HepG2 (cell line): ENCODE measurements around the gene SLC13A3. TPM values are rescaled to one million over a fixed set of nuclear protein-coding genes. Genes with fewer than 3 reads are reported as not detected.
A peak's percentile ranks its signal among the peaks of the same experiment; 100 is the strongest.

Experiments used
- ARNT ChIP-seq: fragments of 450-650 bp; IDR thresholded peaks from 2 replicates; pipeline ENCODE4 v1.6.1; 2017
- BRD4 ChIP-seq: sonication (generic); formaldehyde crosslinking; IDR thresholded peaks from 2 replicates; pipeline ENCODE4 v1.4.0; 2020; ENCODE audit warnings: missing genetic modification reagents
- CBX5 ChIP-seq: sonication (generic); formaldehyde crosslinking; IDR thresholded peaks from 2 replicates; pipeline ENCODE4 v1.4.0; 2020; ENCODE audit warnings: missing genetic modification reagents, borderline replicate concordance
- GRHL1 ChIP-seq: sonication (generic); formaldehyde crosslinking; conservative IDR thresholded peaks from 2 replicates; pipeline ENCODE4 v1.8.0; 2022; ENCODE audit warnings: missing genetic modification reagents
- IRX3 ChIP-seq: sonication (generic); formaldehyde crosslinking; IDR thresholded peaks from 2 replicates; pipeline ENCODE4 v1.8.1; 2023; ENCODE audit warnings: mild to moderate bottlenecking, low read depth, missing genetic modification reagents, borderline replicate concordance
- KDM4B ChIP-seq: sonication (generic); formaldehyde crosslinking; IDR thresholded peaks from 2 replicates; pipeline ENCODE4 v1.4.0; 2020; ENCODE audit warnings: missing genetic modification reagents
- MLLT10 ChIP-seq: sonication (generic); formaldehyde crosslinking; IDR thresholded peaks from 2 replicates; pipeline ENCODE4 v1.4.0; 2020; ENCODE audit warnings: missing genetic modification reagents
- SCMH1 ChIP-seq: sonication (generic); formaldehyde crosslinking; IDR thresholded peaks from 2 replicates; pipeline ENCODE4 v1.9.0; 2021; ENCODE audit warnings: missing genetic modification reagents, mild to moderate bottlenecking, borderline replicate concordance
- SP2 ChIP-seq: sonication (generic); formaldehyde crosslinking; IDR thresholded peaks from 2 replicates; pipeline ENCODE4 v1.5.1; 2020; ENCODE audit warnings: mild to moderate bottlenecking, missing genetic modification reagents
- SRY ChIP-seq: sonication (generic); formaldehyde crosslinking; IDR thresholded peaks from 2 replicates; pipeline ENCODE4 v1.8.0; 2022; ENCODE audit warnings: mild to moderate bottlenecking, missing genetic modification reagents
- YY1 ChIP-seq: IDR thresholded peaks from 2 replicates; pipeline ENCODE4 v1.6.1; 2011; ENCODE audit warnings: low read length, low read depth, moderate library complexity, mild to moderate bottlenecking; ENCODE audit not compliant: insufficient read depth, insufficient replicate concordance
- ZBTB1 ChIP-seq: sonication (generic); formaldehyde crosslinking; IDR thresholded peaks from 2 replicates; pipeline ENCODE4 v1.4.0; 2020; ENCODE audit warnings: missing genetic modification reagents, borderline replicate concordance
- ZNF503 ChIP-seq: sonication (generic); formaldehyde crosslinking; IDR thresholded peaks from 2 replicates; pipeline ENCODE4 v1.4.0; 2020; ENCODE audit warnings: missing genetic modification reagents
- polyA plus RNA-seq, 8 experiments: library from polyadenylated mRNA; depleted of rRNA in 3 of 8; stranded (reverse) in 7 of 8; unstranded in 1 of 8; fragments of >200 nt; fragmentation: Illumina TruSeq in 4 of 8; extraction: Trizol in 4 of 8; gene quantifications; 2 replicates each; pipeline versions ENCODE4 v1.2.1 to v1.2.3, GENCODE V29; 2011 to 2016; ENCODE audit warnings: low read depth in 4 of 8, missing spikeins in 1 of 8, mixed read lengths in 1 of 8; ENCODE audit not compliant: insufficient read depth in 1 of 8
- total RNA-seq, 5 experiments: library from RNA; depleted of rRNA; stranded (reverse); fragments of >200 nt; fragmentation: Illumina TruSeq; extraction: Trizol; gene quantifications; 2 replicates each; pipeline ENCODE4 v1.2.3, GENCODE V29; 2016; ENCODE audit warnings: low read depth in 1 of 5
- TF ChIP-seq, protein P1 (sequence below): sonication (generic); formaldehyde crosslinking; IDR thresholded peaks from 2 replicates; pipeline ENCODE4 v1.5.0; 2020; ENCODE audit warnings: missing genetic modification reagents
- TF ChIP-seq, protein P2 (sequence below): sonication (generic); formaldehyde crosslinking; IDR thresholded peaks from 2 replicates; pipeline ENCODE4 v1.5.1; 2020; ENCODE audit warnings: missing genetic modification reagents, mild to moderate bottlenecking, borderline replicate concordance
- TF ChIP-seq, protein P3 (sequence below): sonication (generic); formaldehyde crosslinking; IDR thresholded peaks from 2 replicates; pipeline ENCODE4 v1.4.0; 2020; ENCODE audit warnings: mild to moderate bottlenecking, missing genetic modification reagents
- TF ChIP-seq, protein P4 (sequence below): IDR thresholded peaks from 2 replicates; pipeline ENCODE4 v1.6.1; 2016; ENCODE audit warnings: mild to moderate bottlenecking, missing biosample characterization, missing genetic modification reagents
- TF ChIP-seq, protein P5 (sequence below): sonication (generic); formaldehyde crosslinking; IDR thresholded peaks from 2 replicates; pipeline ENCODE4 v1.4.0; 2020; ENCODE audit warnings: missing genetic modification reagents

SLC13A3 gene
- total and polyA plus RNA-seq, 2 of the 13 experiments (the other 11 are each of a cell fraction or from before 2014, with no cell fraction given): 66.5 to 76.0 TPM

DNA sequence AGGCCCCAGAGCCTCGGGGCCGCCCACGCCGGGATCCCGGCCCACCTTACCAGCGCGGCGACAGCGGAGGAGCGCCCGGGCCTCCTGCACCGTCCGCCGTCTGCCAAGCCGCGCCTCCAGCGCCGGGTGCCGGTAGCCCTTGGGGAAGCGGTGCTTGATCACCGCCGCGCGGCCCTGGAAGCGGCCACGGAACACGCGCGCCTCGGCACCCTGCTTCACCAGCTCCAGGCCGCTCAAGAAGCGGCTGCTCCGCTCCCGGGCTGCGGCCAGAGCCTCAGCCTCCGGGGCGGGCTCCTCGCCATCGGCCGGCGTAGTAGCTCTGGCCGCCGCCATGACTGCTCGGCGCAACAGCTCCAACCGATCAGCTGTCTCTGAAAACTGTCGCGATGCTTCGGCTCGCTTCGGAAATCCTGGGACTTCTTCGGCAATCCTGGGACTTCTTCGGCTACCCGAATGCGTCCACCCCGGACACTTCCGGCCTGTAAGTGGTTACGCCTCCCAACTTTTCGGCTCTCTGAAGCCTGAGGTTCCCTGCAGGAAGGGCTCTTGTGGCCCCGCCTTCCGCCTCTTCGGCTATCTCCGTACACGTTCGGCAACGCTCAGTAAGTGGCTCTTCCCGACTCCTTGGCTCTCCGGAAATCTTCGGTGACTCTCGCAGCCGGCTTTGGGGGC is 38.0 kb upstream of the SLC13A3 start, which contains the start of gene TP53RK (continued):
- TF ChIP-seq ZNF503 (CRISPR knock-in tag): peak; percentile 75
- TF ChIP-seq CBX5 (CRISPR knock-in tag): peak; percentile 81; the same call in 1 of the 2 replicates
- TF ChIP-seq, protein P1, sequence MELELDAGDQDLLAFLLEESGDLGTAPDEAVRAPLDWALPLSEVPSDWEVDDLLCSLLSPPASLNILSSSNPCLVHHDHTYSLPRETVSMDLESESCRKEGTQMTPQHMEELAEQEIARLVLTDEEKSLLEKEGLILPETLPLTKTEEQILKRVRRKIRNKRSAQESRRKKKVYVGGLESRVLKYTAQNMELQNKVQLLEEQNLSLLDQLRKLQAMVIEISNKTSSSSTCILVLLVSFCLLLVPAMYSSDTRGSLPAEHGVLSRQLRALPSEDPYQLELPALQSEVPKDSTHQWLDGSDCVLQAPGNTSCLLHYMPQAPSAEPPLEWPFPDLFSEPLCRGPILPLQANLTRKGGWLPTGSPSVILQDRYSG (CRISPR knock-in tag): peak; percentile 94
- no peak for TF ChIP-seq SCMH1 (CRISPR knock-in tag)
- TF ChIP-seq, protein P2, sequence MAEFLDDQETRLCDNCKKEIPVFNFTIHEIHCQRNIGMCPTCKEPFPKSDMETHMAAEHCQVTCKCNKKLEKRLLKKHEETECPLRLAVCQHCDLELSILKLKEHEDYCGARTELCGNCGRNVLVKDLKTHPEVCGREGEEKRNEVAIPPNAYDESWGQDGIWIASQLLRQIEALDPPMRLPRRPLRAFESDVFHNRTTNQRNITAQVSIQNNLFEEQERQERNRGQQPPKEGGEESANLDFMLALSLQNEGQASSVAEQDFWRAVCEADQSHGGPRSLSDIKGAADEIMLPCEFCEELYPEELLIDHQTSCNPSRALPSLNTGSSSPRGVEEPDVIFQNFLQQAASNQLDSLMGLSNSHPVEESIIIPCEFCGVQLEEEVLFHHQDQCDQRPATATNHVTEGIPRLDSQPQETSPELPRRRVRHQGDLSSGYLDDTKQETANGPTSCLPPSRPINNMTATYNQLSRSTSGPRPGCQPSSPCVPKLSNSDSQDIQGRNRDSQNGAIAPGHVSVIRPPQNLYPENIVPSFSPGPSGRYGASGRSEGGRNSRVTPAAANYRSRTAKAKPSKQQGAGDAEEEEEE (CRISPR knock-in tag): peak; percentile 92; the same call in 1 of the 2 replicates
- TF ChIP-seq, protein P3, sequence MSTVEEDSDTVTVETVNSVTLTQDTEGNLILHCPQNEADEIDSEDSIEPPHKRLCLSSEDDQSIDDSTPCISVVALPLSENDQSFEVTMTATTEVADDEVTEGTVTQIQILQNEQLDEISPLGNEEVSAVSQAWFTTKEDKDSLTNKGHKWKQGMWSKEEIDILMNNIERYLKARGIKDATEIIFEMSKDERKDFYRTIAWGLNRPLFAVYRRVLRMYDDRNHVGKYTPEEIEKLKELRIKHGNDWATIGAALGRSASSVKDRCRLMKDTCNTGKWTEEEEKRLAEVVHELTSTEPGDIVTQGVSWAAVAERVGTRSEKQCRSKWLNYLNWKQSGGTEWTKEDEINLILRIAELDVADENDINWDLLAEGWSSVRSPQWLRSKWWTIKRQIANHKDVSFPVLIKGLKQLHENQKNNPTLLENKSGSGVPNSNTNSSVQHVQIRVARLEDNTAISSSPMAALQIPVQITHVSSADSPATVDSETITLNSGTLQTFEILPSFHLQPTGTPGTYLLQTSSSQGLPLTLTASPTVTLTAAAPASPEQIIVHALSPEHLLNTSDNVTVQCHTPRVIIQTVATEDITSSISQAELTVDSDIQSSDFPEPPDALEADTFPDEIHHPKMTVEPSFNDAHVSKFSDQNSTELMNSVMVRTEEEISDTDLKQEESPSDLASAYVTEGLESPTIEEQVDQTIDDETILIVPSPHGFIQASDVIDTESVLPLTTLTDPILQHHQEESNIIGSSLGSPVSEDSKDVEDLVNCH: no peak
- TF ChIP-seq ZBTB1 (CRISPR knock-in tag): peak; percentile 61; the same call in 1 of the 2 replicates
- TF ChIP-seq KDM4B: no peak
- TF ChIP-seq, protein P4, sequence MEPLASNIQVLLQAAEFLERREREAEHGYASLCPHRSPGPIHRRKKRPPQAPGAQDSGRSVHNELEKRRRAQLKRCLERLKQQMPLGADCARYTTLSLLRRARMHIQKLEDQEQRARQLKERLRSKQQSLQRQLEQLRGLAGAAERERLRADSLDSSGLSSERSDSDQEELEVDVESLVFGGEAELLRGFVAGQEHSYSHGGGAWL: peak; percentile 96
- TF ChIP-seq IRX3 (CRISPR knock-in tag): peak; percentile 81; the same call in 1 of the 2 replicates
- TF ChIP-seq BRD4 (CRISPR knock-in tag): peak; percentile 94
- peak; percentile 93 for TF ChIP-seq YY1
- TF ChIP-seq ARNT: no peak
- no peak for TF ChIP-seq MLLT10 (CRISPR knock-in tag)
- TF ChIP-seq SP2 (CRISPR knock-in tag): peak; percentile 59
- TF ChIP-seq SRY (CRISPR knock-in tag): peak; percentile 97; the same call in 1 of the 2 replicates
- TF ChIP-seq, protein P5, sequence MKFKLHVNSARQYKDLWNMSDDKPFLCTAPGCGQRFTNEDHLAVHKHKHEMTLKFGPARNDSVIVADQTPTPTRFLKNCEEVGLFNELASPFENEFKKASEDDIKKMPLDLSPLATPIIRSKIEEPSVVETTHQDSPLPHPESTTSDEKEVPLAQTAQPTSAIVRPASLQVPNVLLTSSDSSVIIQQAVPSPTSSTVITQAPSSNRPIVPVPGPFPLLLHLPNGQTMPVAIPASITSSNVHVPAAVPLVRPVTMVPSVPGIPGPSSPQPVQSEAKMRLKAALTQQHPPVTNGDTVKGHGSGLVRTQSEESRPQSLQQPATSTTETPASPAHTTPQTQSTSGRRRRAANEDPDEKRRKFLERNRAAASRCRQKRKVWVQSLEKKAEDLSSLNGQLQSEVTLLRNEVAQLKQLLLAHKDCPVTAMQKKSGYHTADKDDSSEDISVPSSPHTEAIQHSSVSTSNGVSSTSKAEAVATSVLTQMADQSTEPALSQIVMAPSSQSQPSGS (CRISPR knock-in tag): peak; percentile 31; the same call in 1 of the 2 replicates
- TF ChIP-seq GRHL1: no peak
